ENCODE data around the gene SCN11A.
"Not testable (repeated sequence)": the region's sequence is repeated elsewhere in the genome, so short reads cannot be mapped to it uniquely, and the experiment has no call there.

The SCN11A gene

DNA sequence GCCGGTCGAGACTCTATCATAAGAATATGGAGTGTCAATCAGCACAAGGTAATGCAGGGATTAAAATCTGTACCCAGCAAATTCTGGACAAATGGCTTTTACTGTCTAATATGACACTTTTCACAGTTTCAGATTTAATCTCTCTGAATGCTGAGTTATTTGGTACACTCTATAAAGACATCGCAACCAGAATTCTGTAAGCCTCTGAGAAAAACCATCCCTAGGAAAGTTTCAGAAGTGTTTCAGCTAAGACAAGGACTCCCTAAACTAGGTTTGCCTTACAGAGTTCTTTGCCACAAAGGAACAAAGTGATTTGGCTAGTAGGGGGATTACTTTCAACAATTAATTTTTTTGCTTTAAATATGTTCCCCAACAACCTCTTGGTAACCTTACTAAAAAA is 11.4 kb upstream of the SCN11A start:
- H3K56ac ChIP-seq (ENCODE audit: low read length), result no peak overlapping the region
- no peaks in the 10 kb centered on the region for H3K27me3 ChIP-seq (ENCODE audit: insufficient read depth, low read length, poor library complexity)
- no CpG with 5 or more reads among the region's 3 CpGs for WGBS (ENCODE audit: extremely low coverage, insufficient coverage, low lambda C conversion rate)
- no peak overlapping the region for H2AK5ac ChIP-seq (ENCODE audit: low read length)
- no peak overlapping the region for H4K8ac ChIP-seq (ENCODE audit: low read depth, low read length)
- H2BK15ac ChIP-seq (replicated peaks; ENCODE audit: low read depth), result no peak overlapping the region
- DNase-seq, result no peak
- H4K5ac ChIP-seq (ENCODE audit: low read length), result no peak overlapping the region
- H3K27ac ChIP-seq (ENCODE audit: low read depth, low read length), result no peak overlapping the region
- H3K4me2 ChIP-seq (ENCODE audit: low read length), result no peak overlapping the region
- H2BK5ac ChIP-seq (ENCODE audit: low read length), result no peak overlapping the region
- H3K4ac ChIP-seq (ENCODE audit: low read depth, low read length), result no peak overlapping the region
- no peak overlapping the region for H2BK120ac ChIP-seq (ENCODE audit: low read depth, low read length)
- no peak overlapping the region for H3K18ac ChIP-seq (ENCODE audit: low read length)
- H3K79me2 ChIP-seq (ENCODE audit: control insufficient read depth, insufficient read depth, low read length), result peaks cover 6% of the 10 kb centered on the region
- no peak overlapping the region for H3K23ac ChIP-seq (ENCODE audit: low read length)
- no peak overlapping the region for H3K9ac ChIP-seq (ENCODE audit: low read length)
- H3K4me1 ChIP-seq (ENCODE audit: control insufficient read depth, low read depth, low read length), result no peaks in the 10 kb centered on the region
- peaks cover 3% of the 10 kb centered on the region for H3K79me1 ChIP-seq (ENCODE audit: low read length)
- no peaks in the 10 kb centered on the region for H3K36me3 ChIP-seq (ENCODE audit: control insufficient read depth, insufficient read depth, low read length)
- H3K4me3 ChIP-seq (ENCODE audit: low read length), result no peak overlapping the region

DNA sequence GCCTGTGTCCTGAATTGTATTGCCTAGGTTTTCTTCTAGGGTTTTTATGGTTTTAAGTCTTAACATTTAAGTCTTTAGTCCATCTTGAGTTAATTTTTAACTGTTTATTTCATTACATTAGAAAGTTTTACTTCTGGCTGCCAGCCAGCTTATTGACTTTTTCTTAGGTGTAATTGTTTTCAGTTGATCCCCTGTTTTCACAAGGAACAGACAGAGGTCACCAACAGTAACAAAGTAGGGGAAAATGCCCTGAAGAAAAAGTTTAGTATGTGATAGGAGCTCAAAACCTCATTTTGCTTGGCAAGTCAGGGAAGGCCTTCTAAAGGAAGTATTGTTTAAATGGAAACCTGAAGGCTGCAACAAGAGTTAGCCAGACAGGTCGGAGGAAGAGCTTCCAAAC is 10.4 kb upstream of the SCN11A start:
- peaks cover 7% of the 10 kb centered on the region for H3K79me2 ChIP-seq (ENCODE audit: control insufficient read depth, insufficient read depth, low read length)
- no peak overlapping the region for H4K5ac ChIP-seq (ENCODE audit: low read length)
- no peaks in the 10 kb centered on the region for H3K36me3 ChIP-seq (ENCODE audit: control insufficient read depth, insufficient read depth, low read length)
- no peak overlapping the region for H3K4me3 ChIP-seq (ENCODE audit: low read length)
- no peak overlapping the region for H2BK120ac ChIP-seq (ENCODE audit: low read depth, low read length)
- H3K79me1 ChIP-seq (ENCODE audit: low read length), result peaks cover 3% of the 10 kb centered on the region
- no CpG with 5 or more reads among the region's 1 CpG for WGBS (ENCODE audit: extremely low coverage, insufficient coverage, low lambda C conversion rate)
- no peak overlapping the region for H3K23ac ChIP-seq (ENCODE audit: low read length)
- no peak overlapping the region for H2BK15ac ChIP-seq (replicated peaks; ENCODE audit: low read depth)
- no peak overlapping the region for H3K18ac ChIP-seq (ENCODE audit: low read length)
- peak overlapping the region; percentile 42 for H3K56ac ChIP-seq (ENCODE audit: low read length)
- no peak for DNase-seq
- H4K8ac ChIP-seq (ENCODE audit: low read depth, low read length), result no peak overlapping the region
- no peak overlapping the region for H3K4me2 ChIP-seq (ENCODE audit: low read length)
- H2BK5ac ChIP-seq (ENCODE audit: low read length), result no peak overlapping the region
- H3K9ac ChIP-seq (ENCODE audit: low read length), result no peak overlapping the region
- no peaks in the 10 kb centered on the region for H3K27me3 ChIP-seq (ENCODE audit: insufficient read depth, low read length, poor library complexity)
- H2AK5ac ChIP-seq (ENCODE audit: low read length), result no peak overlapping the region
- H3K4me1 ChIP-seq (ENCODE audit: control insufficient read depth, low read depth, low read length), result no peaks in the 10 kb centered on the region
- no peak overlapping the region for H3K27ac ChIP-seq (ENCODE audit: low read depth, low read length)
- H3K4ac ChIP-seq (ENCODE audit: low read depth, low read length), result no peak overlapping the region

- not testable (repeated sequence) for H4K5ac ChIP-seq (ENCODE audit: low read length); H2BK5ac ChIP-seq (ENCODE audit: low read length); DNase-seq; H3K56ac ChIP-seq (ENCODE audit: low read length); H3K79me1 ChIP-seq (ENCODE audit: low read length); H3K4ac ChIP-seq (ENCODE audit: low read depth, low read length); H3K79me2 ChIP-seq (ENCODE audit: control insufficient read depth, insufficient read depth, low read length); H3K27me3 ChIP-seq (ENCODE audit: insufficient read depth, low read length, poor library complexity); H2BK120ac ChIP-seq (ENCODE audit: low read depth, low read length); H3K4me3 ChIP-seq (ENCODE audit: low read length); H3K23ac ChIP-seq (ENCODE audit: low read length); H4K8ac ChIP-seq (ENCODE audit: low read depth, low read length); H2AK5ac ChIP-seq (ENCODE audit: low read length); H2BK15ac ChIP-seq (replicated peaks; ENCODE audit: low read depth); H3K9ac ChIP-seq (ENCODE audit: low read length); H3K18ac ChIP-seq (ENCODE audit: low read length); H3K27ac ChIP-seq (ENCODE audit: low read depth, low read length); H3K4me2 ChIP-seq (ENCODE audit: low read length); H3K36me3 ChIP-seq (ENCODE audit: control insufficient read depth, insufficient read depth, low read length); H3K4me1 ChIP-seq (ENCODE audit: control insufficient read depth, low read depth, low read length)
- WGBS (ENCODE audit: extremely low coverage, insufficient coverage, low lambda C conversion rate), result no CpG with 5 or more reads among the region's 2 CpGs
These were observed 9.5 kb upstream of the SCN11A start for GRCh38 chr3:39061228-39061627.

GRCh38 chr3:39056151-39056550 is 4.4 kb upstream of the SCN11A start:
- Histone ChIP-seq H3K79me2 (ENCODE audit: control insufficient read depth, insufficient read depth, low read length) (peaks cover 24% of the 10 kb centered on the region), H3K27ac (ENCODE audit: low read depth, low read length) (no peak overlapping the region), H2AK5ac (ENCODE audit: low read length) (no peak overlapping the region), H3K4me2 (ENCODE audit: low read length) (no peak overlapping the region), H3K18ac (ENCODE audit: low read length) (no peak overlapping the region), H2BK5ac (ENCODE audit: low read length) (no peak overlapping the region), H3K4me3 (ENCODE audit: low read length) (no peak overlapping the region), H2BK120ac (ENCODE audit: low read depth, low read length) (no peak overlapping the region), H4K8ac (ENCODE audit: low read depth, low read length) (no peak overlapping the region), H3K4me1 (ENCODE audit: control insufficient read depth, low read depth, low read length) (no peaks in the 10 kb centered on the region), H3K27me3 (ENCODE audit: insufficient read depth, low read length, poor library complexity) (no peaks in the 10 kb centered on the region), H3K9ac (ENCODE audit: low read length) (no peak overlapping the region), H3K23ac (ENCODE audit: low read length) (no peak overlapping the region), H3K56ac (ENCODE audit: low read length) (no peak overlapping the region), H3K4ac (ENCODE audit: low read depth, low read length) (no peak overlapping the region), H4K5ac (ENCODE audit: low read length) (no peak overlapping the region), H3K36me3 (ENCODE audit: control insufficient read depth, insufficient read depth, low read length) (no peaks in the 10 kb centered on the region), H3K79me1 (ENCODE audit: low read length) (peaks cover 6% of the 10 kb centered on the region), H2BK15ac (replicated peaks; ENCODE audit: low read depth) (no peak overlapping the region)
- DNase-seq, result no peak
- no CpG with 5 or more reads among the region's 3 CpGs for WGBS (ENCODE audit: extremely low coverage, insufficient coverage, low lambda C conversion rate)

- no CpG with 5 or more reads among the region's 2 CpGs for WGBS (ENCODE audit: extremely low coverage, insufficient coverage, low lambda C conversion rate)
- no peaks in the 10 kb centered on the region for H3K36me3 ChIP-seq (ENCODE audit: control insufficient read depth, insufficient read depth, low read length)
- H3K56ac ChIP-seq (ENCODE audit: low read length), result no peak overlapping the region
- H4K8ac ChIP-seq (ENCODE audit: low read depth, low read length), result no peak overlapping the region
- peaks cover 6% of the 10 kb centered on the region for H3K79me1 ChIP-seq (ENCODE audit: low read length)
- H3K27me3 ChIP-seq (ENCODE audit: insufficient read depth, low read length, poor library complexity), result no peaks in the 10 kb centered on the region
- H3K18ac ChIP-seq (ENCODE audit: low read length), result no peak overlapping the region
- H3K4ac ChIP-seq (ENCODE audit: low read depth, low read length), result no peak overlapping the region
- H3K79me2 ChIP-seq (ENCODE audit: control insufficient read depth, insufficient read depth, low read length), result peaks cover 22% of the 10 kb centered on the region
- DNase-seq, result no peak
- no peak overlapping the region for H3K9ac ChIP-seq (ENCODE audit: low read length)
- H2AK5ac ChIP-seq (ENCODE audit: low read length), result no peak overlapping the region
- H2BK5ac ChIP-seq (ENCODE audit: low read length), result no peak overlapping the region
- H3K23ac ChIP-seq (ENCODE audit: low read length), result no peak overlapping the region
- H4K5ac ChIP-seq (ENCODE audit: low read length), result no peak overlapping the region
- H2BK120ac ChIP-seq (ENCODE audit: low read depth, low read length), result no peak overlapping the region
- H3K27ac ChIP-seq (ENCODE audit: low read depth, low read length), result no peak overlapping the region
- H3K4me2 ChIP-seq (ENCODE audit: low read length), result no peak overlapping the region
- H3K4me1 ChIP-seq (ENCODE audit: control insufficient read depth, low read depth, low read length), result no peaks in the 10 kb centered on the region
- H2BK15ac ChIP-seq (replicated peaks; ENCODE audit: low read depth), result no peak overlapping the region
- no peak overlapping the region for H3K4me3 ChIP-seq (ENCODE audit: low read length)
These were observed 2.0 kb upstream of the SCN11A start for GRCh38 chr3:39053696-39054095.

- Histone ChIP-seq H2AK5ac (ENCODE audit: low read length) (no peak overlapping the region), H3K4me1 (ENCODE audit: control insufficient read depth, low read depth, low read length) (no peaks in the 10 kb centered on the region), H2BK120ac (ENCODE audit: low read depth, low read length) (no peak overlapping the region), H3K27ac (ENCODE audit: low read depth, low read length) (no peak overlapping the region), H3K4me2 (ENCODE audit: low read length) (peak overlapping the region; percentile 61), H3K4ac (ENCODE audit: low read depth, low read length) (peak overlapping the region; percentile 78), H3K9ac (ENCODE audit: low read length) (peak overlapping the region; percentile 73), H3K18ac (ENCODE audit: low read length) (no peak overlapping the region), H3K79me1 (ENCODE audit: low read length) (peaks cover 6% of the 10 kb centered on the region), H4K8ac (ENCODE audit: low read depth, low read length) (no peak overlapping the region), H3K4me3 (ENCODE audit: low read length) (peak overlapping the region; percentile 87), H3K36me3 (ENCODE audit: control insufficient read depth, insufficient read depth, low read length) (no peaks in the 10 kb centered on the region), H4K5ac (ENCODE audit: low read length) (no peak overlapping the region), H3K56ac (ENCODE audit: low read length) (peak overlapping the region; percentile 92), H3K79me2 (ENCODE audit: control insufficient read depth, insufficient read depth, low read length) (peaks cover 20% of the 10 kb centered on the region), H2BK15ac (replicated peaks; ENCODE audit: low read depth) (no peak overlapping the region), H3K23ac (ENCODE audit: low read length) (no peak overlapping the region), H2BK5ac (ENCODE audit: low read length) (no peak overlapping the region), H3K27me3 (ENCODE audit: insufficient read depth, low read length, poor library complexity) (no peaks in the 10 kb centered on the region)
- DNase-seq, result no peak
- WGBS (ENCODE audit: extremely low coverage, insufficient coverage, low lambda C conversion rate), result no CpG with 5 or more reads among the region's 11 CpGs
These were observed 839 bp upstream of the SCN11A start for GRCh38 chr3:39052583-39052982.

Data from mesendoderm (in vitro differentiated cells).